Activated T-helper 2 cell treated with anti-CD3 and anti-CD28 coated beads, Interferon-gamma antibody, Interleukin-2, Interleukin-4, amounts not matched to agents 10 μg/mL and 5 μg/mL and 100 μg/mL, durations not matched to agents 14 hours and 24 hours and 36 hours (primary cell): ENCODE measurements around the gene VHLL. TPM values are rescaled to one million over a fixed set of nuclear protein-coding genes. Genes with fewer than 3 reads are reported as not detected.
A peak's percentile ranks its signal among the peaks of the same experiment; 100 is the strongest.

ENCODE experiments used
- DNase-seq: peaks from one replicate; pipeline ENCODE4 v3.0.0; 2021; ENCODE audit warnings: low spot score
- H3K27ac Mint-ChIP-seq: one replicate; pipeline ENCODE4 v1.8.0; 2021; ENCODE audit warnings: mixed read lengths
- H3K27me3 Mint-ChIP-seq: one replicate; pipeline ENCODE4 v1.8.0; 2021; ENCODE audit warnings: low read depth, mixed read lengths
- H3K36me3 Mint-ChIP-seq: one replicate; pipeline ENCODE4 v1.8.0; 2021; ENCODE audit warnings: low read depth, mixed read lengths
- H3K4me1 Mint-ChIP-seq: one replicate; pipeline ENCODE4 v1.8.0; 2021; ENCODE audit warnings: low read depth, mixed read lengths
- H3K4me3 Mint-ChIP-seq: one replicate; pipeline ENCODE4 v1.8.0; 2021; ENCODE audit warnings: low read depth, mild to moderate bottlenecking, moderate library complexity, mixed read lengths
- H3K9me3 Mint-ChIP-seq: one replicate; pipeline ENCODE4 v1.8.0; 2021; ENCODE audit warnings: mixed read lengths
- intact Hi-C: fragments of 100-400 bp; cut with micrococcal nuclease; formaldehyde crosslinking; loops from one replicate; pipeline ENCODE4 v1.15.1; 2023
- total RNA-seq: library from RNA; stranded (reverse); gene quantifications from 2 replicates; pipeline ENCODE4 v1.2.3, GENCODE V29; 2022

VHLL gene
- total RNA-seq, 1 donor from 2014 or later, result not detected

- H3K9me3 Mint-ChIP-seq, result no peaks in the 10 kb centered on the region
- peaks cover 30% of the 10 kb centered on the region for H3K4me1 Mint-ChIP-seq
- no peaks in the 10 kb centered on the region for H3K27me3 Mint-ChIP-seq
- no peak for DNase-seq
- peak overlapping the region; percentile 16 for H3K4me3 Mint-ChIP-seq
- no peak overlapping the region for H3K27ac Mint-ChIP-seq
- intact Hi-C loops, result loop anchor here (5.0 kb wide), 3 partner anchors 33 to 427 kb away; partner anchors contain the start of genes GON4L and SYT11
- peaks cover 21% of the 10 kb centered on the region for H3K36me3 Mint-ChIP-seq
Measured at GRCh38 chr1:156284757-156285156, 14.3 kb downstream of the VHLL start.

DNA sequence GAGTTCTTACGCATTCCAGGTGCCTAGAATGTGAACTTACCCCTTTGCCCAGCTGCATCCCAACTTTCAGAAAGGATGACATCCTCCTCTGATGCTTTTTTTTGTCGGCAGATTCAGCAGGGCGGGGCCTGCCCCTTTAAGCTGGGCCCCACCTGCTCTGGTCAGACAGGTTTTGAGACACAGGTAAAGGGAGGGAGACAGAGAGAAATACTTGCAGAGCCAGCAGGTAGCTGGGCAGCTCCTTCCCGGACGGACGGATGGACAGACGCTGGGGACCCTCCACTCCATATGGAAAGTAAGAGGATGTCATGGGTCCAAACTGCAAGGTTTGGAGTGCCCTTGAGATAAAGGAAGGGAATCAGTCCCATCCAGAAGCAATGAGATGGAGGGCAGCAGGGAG, 15.0 kb downstream of the VHLL start, which contains the start of gene TMEM79:
Gene TMEM79, plus strand, starts transcription at position 214 of the 400 bp plus-strand sequence. CDS start 902 bp downstream, outside the sequence.
- Mint-ChIP-seq H3K4me3 (peak within 1 kb of the TSS; percentile 94), H3K36me3 (peaks cover 19% of the 10 kb centered on the region), H3K4me1 (peaks cover 31% of the 10 kb centered on the region), H3K27ac (peak within 1 kb of the TSS; percentile 89), H3K27me3 (no peaks in the 10 kb centered on the region), H3K9me3 (no peaks in the 10 kb centered on the region)
- intact Hi-C loops, result loop anchor here (5.0 kb wide), 3 partner anchors 33 to 427 kb away; partner anchors contain the start of genes GON4L and SYT11
- no peak for DNase-seq

GRCh38 chr1:156283521-156283920, 15.6 kb downstream of the VHLL start:
- intact Hi-C loops, result loop anchor here (2.0 to 5.0 kb wide), 4 partner anchors 34 to 426 kb away; partner anchors contain the start of genes CCT3, GON4L, SYT11 and TSACC
- Mint-ChIP-seq H3K4me1 (peaks cover 31% of the 10 kb centered on the region), H3K27ac (peak overlapping the region; percentile 89), H3K27me3 (no peaks in the 10 kb centered on the region), H3K36me3 (peaks cover 19% of the 10 kb centered on the region), H3K4me3 (peak overlapping the region; percentile 94), H3K9me3 (no peaks in the 10 kb centered on the region)
- no peak for DNase-seq

DNA sequence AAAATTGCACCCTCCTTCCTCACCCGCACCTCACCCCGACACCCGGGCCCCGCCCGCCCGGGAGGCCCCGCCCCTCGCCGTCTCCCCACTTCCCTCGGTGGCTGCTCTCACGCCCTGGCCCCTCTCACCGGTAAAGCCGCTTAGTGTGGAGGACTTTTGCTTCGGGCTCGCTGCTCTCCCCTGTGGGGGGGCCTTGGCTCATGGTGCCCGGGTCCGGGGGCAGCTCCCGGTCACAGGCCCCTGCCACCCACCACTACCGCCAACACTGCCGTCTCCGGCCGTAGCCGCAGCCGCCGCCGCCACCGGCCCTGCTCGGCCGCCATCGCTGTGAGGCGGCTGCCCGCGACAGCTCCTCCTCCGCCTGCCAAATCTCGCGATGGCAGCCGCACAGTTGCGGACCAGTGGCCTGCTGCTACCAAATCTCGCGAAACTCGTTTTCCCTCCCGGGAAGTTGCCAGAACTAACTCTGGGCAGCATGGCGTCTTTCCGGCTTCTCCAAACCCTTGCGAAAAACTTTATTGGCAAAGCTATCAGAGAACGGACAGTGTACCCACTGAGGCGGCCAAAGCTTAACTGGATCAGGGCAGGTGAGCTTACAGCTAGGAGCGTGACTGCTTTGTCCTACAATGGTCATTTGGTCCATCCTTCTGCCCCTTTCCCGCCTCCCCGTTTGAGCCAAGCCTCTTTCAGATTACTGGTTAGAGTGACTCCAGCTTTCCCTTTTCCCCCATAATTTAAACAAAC, 16.5 kb downstream of the VHLL start, which contains the start of gene SMG5:
Gene SMG5, minus strand, starts transcription at position 347 of the 744 bp plus-strand sequence. Its CDS starts 145 bp downstream, at position 202.
- Mint-ChIP-seq H3K9me3 (no peaks in the 10 kb centered on the region), H3K4me1 (peaks cover 31% of the 10 kb centered on the region), H3K4me3 (peak within 1 kb of the TSS; percentile 94), H3K36me3 (peaks cover 27% of the 10 kb centered on the region), H3K27me3 (no peaks in the 10 kb centered on the region), H3K27ac (peak within 1 kb of the TSS; percentile 89)
- peak; percentile 96 for DNase-seq
- intact Hi-C loops, result loop anchor here (1.0 to 5.0 kb wide), 5 partner anchors 35 to 425 kb away; partner anchors contain the start of genes CCT3, GON4L, LAMTOR2 and SYT11

GRCh38 chr1:156281693-156282478, 17.2 kb downstream of the VHLL start:
- Mint-ChIP-seq H3K9me3 (no peaks in the 10 kb centered on the region), H3K27ac (peak overlapping the region; percentile 89), H3K4me1 (peaks cover 31% of the 10 kb centered on the region), H3K27me3 (no peaks in the 10 kb centered on the region), H3K4me3 (peak overlapping the region; percentile 94), H3K36me3 (peaks cover 35% of the 10 kb centered on the region)
- intact Hi-C loops, result loop anchor here (1.0 to 5.0 kb wide), 5 partner anchors 35 to 425 kb away; partner anchors contain the start of genes CCT3, GON4L, LAMTOR2 and SYT11
- DNase-seq, result no peak

DNA sequence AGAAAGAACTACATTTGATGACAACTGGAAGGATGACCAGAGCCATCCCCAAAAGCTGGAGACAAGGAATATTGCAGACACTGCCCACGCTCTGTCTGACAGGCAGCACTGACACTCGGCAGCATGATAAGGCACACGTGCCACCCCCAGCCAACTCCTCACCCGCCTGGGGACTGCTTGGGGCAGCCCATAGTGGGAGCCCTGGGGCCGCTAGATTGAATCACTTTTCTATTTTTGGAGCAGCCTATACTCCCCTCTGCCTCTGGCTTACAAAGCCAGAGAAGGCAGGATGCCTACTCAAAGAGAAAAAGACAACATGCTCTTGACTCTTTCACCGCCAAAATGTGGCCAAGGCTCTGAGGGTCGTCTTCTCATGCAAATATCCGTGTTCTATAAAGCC, 17.8 kb downstream of the VHLL start:
- intact Hi-C loops, result loop anchor here (5.0 kb wide), 3 partner anchors 36 to 424 kb away; partner anchors contain the start of genes GON4L and SYT11
- H3K9me3 Mint-ChIP-seq, result no peaks in the 10 kb centered on the region

DNA sequence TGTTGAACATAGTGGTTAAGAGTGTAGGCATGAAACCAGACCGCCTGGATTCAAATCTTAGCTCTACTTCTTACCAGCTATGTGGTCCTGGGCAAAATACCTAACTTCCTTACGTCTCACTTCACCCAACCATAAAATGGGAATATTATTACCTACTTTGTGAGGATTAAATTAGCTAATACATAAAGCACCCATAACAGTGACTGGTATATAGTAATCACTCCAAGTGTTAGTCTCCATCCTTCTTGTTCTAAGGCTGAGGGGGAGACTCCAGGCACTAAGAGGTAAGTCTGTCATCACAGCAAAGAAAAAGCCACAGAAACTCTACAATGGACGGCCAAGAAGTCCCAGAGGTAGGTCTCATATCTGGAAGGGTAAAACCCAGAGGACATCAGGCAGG, 19.3 kb downstream of the VHLL start:
- no peak for DNase-seq
- intact Hi-C loops, result loop anchor here (5.0 kb wide), 3 partner anchors 37 to 423 kb away; partner anchors contain the start of genes GON4L and SYT11
- Mint-ChIP-seq H3K9me3 (no peaks in the 10 kb centered on the region), H3K27ac (no peak overlapping the region), H3K27me3 (no peaks in the 10 kb centered on the region), H3K4me1 (peaks cover 31% of the 10 kb centered on the region), H3K36me3 (peaks cover 45% of the 10 kb centered on the region), H3K4me3 (no peak overlapping the region)

More for the DNA sequence above, 17.8 kb downstream of the VHLL start:
- no peak for DNase-seq
- Mint-ChIP-seq H3K36me3 (peaks cover 39% of the 10 kb centered on the region), H3K4me1 (peaks cover 31% of the 10 kb centered on the region), H3K27me3 (no peaks in the 10 kb centered on the region), H3K27ac (peak overlapping the region; percentile 89), H3K4me3 (peak overlapping the region; percentile 94)

- H3K27me3 Mint-ChIP-seq, result no peaks in the 10 kb centered on the region
- peaks cover 73% of the 10 kb centered on the region for H3K36me3 Mint-ChIP-seq
Measured at GRCh38 chr1:156276966-156277381, 22.1 kb downstream of the VHLL start.

GRCh38 chr1:156276532-156276931, 22.6 kb downstream of the VHLL start:
- H3K4me3 Mint-ChIP-seq, result no peak overlapping the region
- H3K36me3 Mint-ChIP-seq, result peaks cover 77% of the 10 kb centered on the region
- DNase-seq, result no peak
- peaks cover 15% of the 10 kb centered on the region for H3K4me1 Mint-ChIP-seq
- intact Hi-C loops, result no loop called here
- H3K27me3 Mint-ChIP-seq, result no peaks in the 10 kb centered on the region
- no peak overlapping the region for H3K27ac Mint-ChIP-seq
- no peaks in the 10 kb centered on the region for H3K9me3 Mint-ChIP-seq

More at GRCh38 chr1:156276966-156277381, 22.1 kb downstream of the VHLL start:
- H3K4me3 Mint-ChIP-seq, result no peak overlapping the region
- H3K9me3 Mint-ChIP-seq, result no peaks in the 10 kb centered on the region
- no peak for DNase-seq
- intact Hi-C loops, result no loop called here
- peaks cover 19% of the 10 kb centered on the region for H3K4me1 Mint-ChIP-seq
- no peak overlapping the region for H3K27ac Mint-ChIP-seq

- Mint-ChIP-seq H3K36me3 (peaks cover 86% of the 10 kb centered on the region), H3K9me3 (no peaks in the 10 kb centered on the region), H3K27ac (no peak overlapping the region), H3K4me3 (no peak overlapping the region), H3K27me3 (no peaks in the 10 kb centered on the region), H3K4me1 (no peaks in the 10 kb centered on the region)
- intact Hi-C loops, result no loop called here
- no peak for DNase-seq
Measured at GRCh38 chr1:156270314-156270713, 28.8 kb downstream of the VHLL start.

DNA sequence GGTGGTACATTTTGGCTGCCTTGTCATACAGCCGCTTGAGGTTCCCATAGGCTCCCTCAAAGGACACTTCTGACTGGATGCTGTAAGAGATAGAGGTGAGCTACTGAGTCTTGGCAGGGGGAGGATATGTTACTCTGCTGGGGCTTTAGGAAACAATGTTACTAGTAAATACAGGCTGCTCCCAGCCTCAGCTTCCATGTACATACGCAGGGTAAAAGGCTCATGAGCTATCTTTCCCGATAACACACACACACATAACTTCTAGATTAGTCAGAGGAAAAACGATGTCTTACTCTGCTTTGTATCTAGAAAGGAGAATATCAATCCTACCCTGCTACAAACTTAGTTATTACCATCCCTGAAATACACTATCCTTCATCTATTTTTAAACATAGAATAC, 30.8 kb downstream of the VHLL start:
- Mint-ChIP-seq H3K27me3 (no peaks in the 10 kb centered on the region), H3K4me3 (no peak overlapping the region), H3K27ac (no peak overlapping the region), H3K9me3 (no peaks in the 10 kb centered on the region), H3K36me3 (peaks cover 84% of the 10 kb centered on the region), H3K4me1 (no peaks in the 10 kb centered on the region)
- no peak for DNase-seq
- intact Hi-C loops, result no loop called here

- no peak overlapping the region for H3K27ac Mint-ChIP-seq
- peaks cover 80% of the 10 kb centered on the region for H3K36me3 Mint-ChIP-seq
- intact Hi-C loops, result no loop called here
- no peaks in the 10 kb centered on the region for H3K9me3 Mint-ChIP-seq
- DNase-seq, result no peak
- H3K4me1 Mint-ChIP-seq, result no peaks in the 10 kb centered on the region
- H3K27me3 Mint-ChIP-seq, result no peaks in the 10 kb centered on the region
- H3K4me3 Mint-ChIP-seq, result no peak overlapping the region
Measured at GRCh38 chr1:156266051-156266450, 33.1 kb downstream of the VHLL start.
